Ascending aorta (tissue), 2 donors: ENCODE measurements around the gene CTIF. TPM values are rescaled to one million over a fixed set of nuclear protein-coding genes. Genes with fewer than 3 reads are reported as not detected.

Source experiments
- DNase-seq, 2 donors: peaks; one replicate each; pipeline ENCODE4 v3.0.0-alpha.2; 2019; ENCODE audit warnings: low spot score in 2 of 2
- H3K27ac ChIP-seq, 2 donors: fragments of 200-600 bp; sonication (generic); one replicate each; pipeline ENCODE4 v1.5.1; 2016 to 2017; ENCODE audit warnings: mild to moderate bottlenecking in 1 of 2
- H3K27me3 ChIP-seq: fragments of 200-600 bp; sonication (generic); one replicate; pipeline ENCODE4 v1.5.1; 2017
- H3K36me3 ChIP-seq, 2 donors: fragments of 200-600 bp; sonication (generic); one replicate each; pipeline ENCODE4 v1.5.1; 2016
- H3K4me1 ChIP-seq, 2 donors: fragments of 200-600 bp; sonication (generic); one replicate each; pipeline ENCODE4 v1.5.1; 2016 to 2017; ENCODE audit warnings: mild to moderate bottlenecking in 1 of 2
- H3K4me3 ChIP-seq, 2 donors: fragments of 200-600 bp; sonication (generic); one replicate each; pipeline ENCODE4 v1.5.1; 2016 to 2017; ENCODE audit warnings: mild to moderate bottlenecking in 1 of 2
- H3K9me3 ChIP-seq, 2 donors: fragments of 200-600 bp; sonication (generic); one replicate each; pipeline ENCODE4 v1.5.1; 2016
- intact Hi-C: fragments of 100-400 bp; cut with DNase I; formaldehyde crosslinking; loops from one replicate; pipeline ENCODE4 v1.15.1; 2023
- total RNA-seq: library from RNA; depleted of rRNA; stranded (reverse); fragments of >200 nt; gene quantifications from one replicate; pipeline ENCODE4 v1.1.0, GENCODE V29; 2016
- TF ChIP-seq, protein P1 (sequence below), 3 experiments: fragments of 200-600 bp in 2 of 3; fragments of 450-650 bp in 1 of 3; sonication (generic) in 2 of 3; IDR thresholded peaks; one replicate each; pipeline ENCODE4 v1.5.1; 2016 to 2019; ENCODE audit warnings: antibody characterized with exemption in 3 of 3, mild to moderate bottlenecking in 1 of 3, moderate library complexity in 1 of 3

CTIF gene
- total RNA-seq, 1 donor from 2014 or later = 55.3 TPM

DNA sequence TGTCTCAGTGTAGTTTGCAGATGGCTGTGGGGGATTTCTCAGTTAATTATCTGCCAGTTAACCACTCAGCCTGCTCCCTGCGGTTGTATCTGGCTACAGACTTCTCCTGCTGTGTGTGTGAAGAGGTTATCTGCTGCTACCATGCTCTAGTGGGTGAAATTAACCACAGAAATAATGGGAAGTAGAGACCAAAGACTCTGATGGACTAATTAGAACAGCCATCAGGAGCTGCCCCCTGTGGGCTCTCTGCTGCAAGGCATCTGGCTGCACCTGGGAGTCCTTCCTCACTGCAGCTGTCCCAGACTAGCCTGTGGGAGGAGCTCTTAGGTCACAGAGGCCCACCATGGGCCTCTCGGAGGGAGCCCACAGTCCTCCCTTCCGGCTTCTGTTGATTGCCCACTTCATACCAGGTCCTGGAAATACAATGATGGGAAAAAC lies 66.6 kb downstream of the CTIF start:
- intact Hi-C loops = no loop called here
- Histone ChIP-seq H3K27ac (no peak overlapping the region), H3K4me3 (no peak overlapping the region), H3K9me3 (no peaks in the 10 kb centered on the region), H3K36me3 (no peaks in the 10 kb centered on the region), H3K4me1 (peaks cover 6 to 19% of the 10 kb centered on the region in 2 donors), H3K27me3 (no peaks in the 10 kb centered on the region)
- TF ChIP-seq, protein P1, sequence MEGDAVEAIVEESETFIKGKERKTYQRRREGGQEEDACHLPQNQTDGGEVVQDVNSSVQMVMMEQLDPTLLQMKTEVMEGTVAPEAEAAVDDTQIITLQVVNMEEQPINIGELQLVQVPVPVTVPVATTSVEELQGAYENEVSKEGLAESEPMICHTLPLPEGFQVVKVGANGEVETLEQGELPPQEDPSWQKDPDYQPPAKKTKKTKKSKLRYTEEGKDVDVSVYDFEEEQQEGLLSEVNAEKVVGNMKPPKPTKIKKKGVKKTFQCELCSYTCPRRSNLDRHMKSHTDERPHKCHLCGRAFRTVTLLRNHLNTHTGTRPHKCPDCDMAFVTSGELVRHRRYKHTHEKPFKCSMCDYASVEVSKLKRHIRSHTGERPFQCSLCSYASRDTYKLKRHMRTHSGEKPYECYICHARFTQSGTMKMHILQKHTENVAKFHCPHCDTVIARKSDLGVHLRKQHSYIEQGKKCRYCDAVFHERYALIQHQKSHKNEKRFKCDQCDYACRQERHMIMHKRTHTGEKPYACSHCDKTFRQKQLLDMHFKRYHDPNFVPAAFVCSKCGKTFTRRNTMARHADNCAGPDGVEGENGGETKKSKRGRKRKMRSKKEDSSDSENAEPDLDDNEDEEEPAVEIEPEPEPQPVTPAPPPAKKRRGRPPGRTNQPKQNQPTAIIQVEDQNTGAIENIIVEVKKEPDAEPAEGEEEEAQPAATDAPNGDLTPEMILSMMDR (IDR thresholded peaks at IDR 0.05) = no peak
- DNase-seq = no peak

DNA sequence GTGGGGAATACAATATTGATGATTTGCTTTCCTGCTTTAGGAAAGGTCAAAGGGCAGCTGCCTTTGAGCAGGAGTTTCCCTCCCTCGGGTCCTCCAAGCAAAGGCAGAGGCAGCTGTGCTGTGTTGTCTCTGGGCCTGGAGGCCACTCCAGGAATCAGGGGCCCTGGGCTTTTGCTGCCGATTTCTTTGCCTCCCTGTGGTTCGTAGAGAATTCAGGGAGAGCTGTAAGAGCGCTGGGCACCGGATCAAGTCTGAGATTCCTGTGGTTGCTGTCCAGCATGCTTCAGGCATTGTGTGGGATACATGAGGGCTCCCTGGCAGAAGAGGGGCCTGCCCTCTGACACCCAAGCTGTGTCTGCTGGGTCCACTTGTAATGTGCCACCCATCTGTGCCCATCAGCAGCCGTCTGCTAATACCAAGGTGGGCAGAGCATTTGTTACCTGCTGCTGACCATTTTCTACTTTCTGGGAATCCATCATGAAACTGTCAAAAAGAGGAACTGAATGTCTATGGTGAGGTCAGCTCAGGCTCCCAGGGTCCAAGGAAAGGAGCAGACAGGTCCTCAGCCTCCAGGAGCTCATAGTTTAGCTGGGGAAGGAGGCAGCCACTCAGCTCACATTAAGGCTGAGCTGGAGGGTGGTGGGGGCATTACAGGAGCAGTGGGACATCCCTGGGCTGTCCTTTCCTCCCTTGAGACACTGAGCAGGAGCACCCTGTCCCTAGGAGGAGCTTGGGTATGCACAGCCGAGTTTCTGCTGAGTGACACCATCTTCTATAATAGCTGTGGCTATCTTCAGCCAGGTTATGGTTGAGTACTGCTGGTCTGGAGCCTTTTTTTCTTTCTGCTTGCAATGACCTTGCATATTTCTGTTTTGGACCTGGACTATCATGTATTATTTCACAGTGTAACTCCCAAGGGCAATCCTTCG lies 68.5 kb downstream of the CTIF start:
- intact Hi-C loops = no loop called here
- no peak for DNase-seq
- Histone ChIP-seq H3K36me3 (no peaks in the 10 kb centered on the region), H3K27me3 (no peaks in the 10 kb centered on the region), H3K9me3 (no peaks in the 10 kb centered on the region), H3K4me1 (peaks cover 13 to 33% of the 10 kb centered on the region in 2 donors), H3K4me3 (no peak overlapping the region), H3K27ac (no peak overlapping the region)
- TF ChIP-seq, protein P1 (IDR thresholded peaks at IDR 0.05) = no peak

DNA sequence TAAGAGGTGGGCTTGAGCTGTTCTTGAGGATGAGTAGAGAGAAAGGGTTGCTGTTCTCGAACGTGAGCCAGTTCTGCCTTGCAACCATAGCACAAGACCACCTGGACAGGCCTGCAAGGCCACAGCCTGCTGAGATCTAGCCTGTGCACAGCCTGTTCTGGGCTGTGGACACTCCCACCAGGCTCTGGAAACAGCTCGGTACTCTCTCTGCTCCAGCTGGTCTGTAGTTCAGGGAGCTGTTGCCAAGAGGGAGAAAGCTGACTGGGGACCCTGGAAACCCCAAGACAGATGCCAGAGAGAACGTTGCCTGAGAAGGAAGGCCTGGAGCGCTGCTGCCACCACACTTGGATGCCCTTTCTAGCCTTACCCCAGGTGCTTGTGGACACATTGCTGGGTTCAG lies 69.8 kb downstream of the CTIF start:
- Histone ChIP-seq H3K4me1 (peaks cover 17 to 44% of the 10 kb centered on the region in 2 donors), H3K27ac (no peak overlapping the region)
- intact Hi-C loops = no loop called here

DNA sequence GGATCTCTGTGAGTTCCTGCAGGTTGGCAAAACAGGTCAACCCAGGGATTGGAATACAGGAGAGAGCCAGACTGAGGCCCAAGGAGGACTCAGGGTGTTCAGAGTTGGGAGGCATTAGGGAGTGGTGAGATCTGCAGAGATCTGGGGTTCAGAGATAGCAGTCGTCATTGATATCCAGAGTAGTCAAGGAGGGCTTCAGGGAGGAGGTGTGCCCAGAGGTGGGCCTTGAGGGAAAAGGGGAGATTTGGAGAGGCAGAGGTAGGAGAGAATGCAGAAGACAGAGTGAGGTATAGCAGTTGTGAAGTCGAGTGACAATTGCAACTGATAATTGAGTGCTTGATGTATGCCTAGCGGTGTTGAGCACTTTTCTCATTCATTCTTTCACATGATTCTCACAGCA lies 70.3 kb downstream of the CTIF start:
- intact Hi-C loops = no loop called here
- Histone ChIP-seq H3K9me3 (no peaks in the 10 kb centered on the region), H3K4me1 (peaks cover 17 to 49% of the 10 kb centered on the region in 2 donors), H3K27me3 (no peaks in the 10 kb centered on the region), H3K36me3 (no peaks in the 10 kb centered on the region), H3K27ac (peak overlapping the region in 1 of 2 donors; percentile 53), H3K4me3 (no peak overlapping the region)
- DNase-seq = no peak
- TF ChIP-seq, protein P1 (IDR thresholded peaks at IDR 0.05) = no peak

More for the DNA sequence above, 69.8 kb downstream of the CTIF start:
- H3K9me3 ChIP-seq = no peaks in the 10 kb centered on the region
- H3K27me3 ChIP-seq = no peaks in the 10 kb centered on the region
- no peak for DNase-seq
- H3K36me3 ChIP-seq = no peaks in the 10 kb centered on the region
- TF ChIP-seq, protein P1 (IDR thresholded peaks at IDR 0.05) = no peak
- no peak overlapping the region for H3K4me3 ChIP-seq

DNA sequence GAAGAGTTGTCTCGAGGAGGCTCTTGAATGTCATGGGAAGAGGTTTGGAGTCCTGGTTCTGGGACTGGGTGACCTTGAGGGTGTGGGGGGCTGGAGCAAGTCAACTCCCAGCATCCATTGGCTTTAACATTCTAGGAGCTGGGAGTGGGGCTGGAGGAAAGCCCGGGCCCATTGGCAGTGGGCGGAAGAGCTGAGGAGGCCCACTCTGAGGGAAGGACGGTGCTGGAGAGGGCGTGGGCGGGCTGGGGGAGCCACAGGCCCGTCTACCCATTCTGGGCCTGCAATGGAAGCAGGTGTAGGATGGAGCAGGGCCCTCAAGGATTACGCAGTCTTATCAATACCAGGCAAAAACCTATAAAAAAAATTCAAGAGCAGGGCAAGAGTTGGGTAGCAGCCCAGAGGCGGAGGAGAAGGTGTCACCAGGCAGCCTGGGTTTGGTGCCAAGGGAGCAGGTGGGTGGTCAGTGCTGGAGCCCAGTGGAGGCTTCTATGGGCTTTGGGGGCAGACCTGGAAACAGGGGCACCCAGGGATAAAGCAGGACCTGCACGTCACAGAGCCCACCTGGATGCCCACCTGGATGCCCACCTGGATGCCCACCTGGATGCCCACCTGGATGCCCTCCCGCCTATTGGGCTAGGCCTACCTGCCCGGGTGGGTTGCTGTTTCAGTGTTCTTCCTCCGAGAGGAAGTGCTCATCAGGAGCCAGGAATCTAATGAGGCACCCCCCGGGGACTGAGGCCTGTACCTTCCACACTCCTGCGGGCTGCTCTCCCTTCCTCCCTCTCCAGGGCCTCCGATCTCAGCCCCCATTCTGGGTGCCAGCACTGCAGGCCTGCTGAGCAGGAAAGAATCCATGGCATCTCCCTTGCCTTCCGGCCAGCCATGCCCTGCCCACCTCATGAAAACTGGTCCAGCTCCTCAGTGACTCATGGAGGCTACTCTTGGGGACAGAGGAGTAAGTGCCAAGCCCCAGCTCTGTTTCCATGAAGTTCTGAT lies 71.3 kb downstream of the CTIF start:
- TF ChIP-seq, protein P1 (IDR thresholded peaks at IDR 0.05) = no peak
- intact Hi-C loops = loop anchor here (2.0 kb wide), 1 partner anchor 71 kb away; the partner anchor contains the start of gene CTIF
- no peak overlapping the region for H3K4me3 ChIP-seq
- H3K27ac ChIP-seq = peak overlapping the region; percentile 89
- peaks cover 17 to 50% of the 10 kb centered on the region in 2 donors for H3K4me1 ChIP-seq
- H3K27me3 ChIP-seq = no peaks in the 10 kb centered on the region
- peak in 1 of 2 donors; percentile 89 for DNase-seq
- H3K9me3 ChIP-seq = no peaks in the 10 kb centered on the region
- no peaks in the 10 kb centered on the region for H3K36me3 ChIP-seq
